LHCN-M2 (cell line): Measurements from ENCODE around the gene TRAIP. TPM values are rescaled to one million over a fixed set of nuclear protein-coding genes. Genes with fewer than 3 reads are reported as not detected.

Experiments
- DNase-seq: peaks from one replicate; pipeline ENCODE4 v3.0.0-alpha.2; 2012; ENCODE audit warnings: low read depth
- total RNA-seq: library from RNA; depleted of rRNA; stranded (reverse); fragments of >200 nt; gene quantifications from 2 replicates; pipeline ENCODE4 v1.2.3, GENCODE V29; 2014

The TRAIP gene
- total RNA-seq, 1 experiment from 2014 or later, result 14.5 TPM

DNA sequence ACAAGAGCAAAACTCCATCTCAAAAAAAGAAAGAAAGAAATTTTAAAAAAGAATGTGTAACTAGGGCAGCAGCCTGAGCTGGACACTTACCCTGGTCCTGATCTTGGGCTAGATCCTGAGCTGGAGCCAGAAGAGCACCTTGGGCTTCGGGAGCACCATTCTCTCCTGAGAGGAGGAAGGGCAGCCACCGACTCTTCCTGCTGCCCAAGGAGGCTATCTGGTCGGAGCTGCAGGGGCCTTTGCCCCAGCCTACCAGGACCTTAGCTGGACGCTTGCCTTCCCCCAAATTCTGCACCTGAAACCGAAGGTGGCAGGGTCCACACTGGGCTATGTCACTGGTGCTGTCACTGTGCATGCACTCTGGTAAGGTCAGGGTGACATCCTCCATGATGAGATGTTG is 20.2 kb upstream of the TRAIP start:
- no peak for DNase-seq

DNA sequence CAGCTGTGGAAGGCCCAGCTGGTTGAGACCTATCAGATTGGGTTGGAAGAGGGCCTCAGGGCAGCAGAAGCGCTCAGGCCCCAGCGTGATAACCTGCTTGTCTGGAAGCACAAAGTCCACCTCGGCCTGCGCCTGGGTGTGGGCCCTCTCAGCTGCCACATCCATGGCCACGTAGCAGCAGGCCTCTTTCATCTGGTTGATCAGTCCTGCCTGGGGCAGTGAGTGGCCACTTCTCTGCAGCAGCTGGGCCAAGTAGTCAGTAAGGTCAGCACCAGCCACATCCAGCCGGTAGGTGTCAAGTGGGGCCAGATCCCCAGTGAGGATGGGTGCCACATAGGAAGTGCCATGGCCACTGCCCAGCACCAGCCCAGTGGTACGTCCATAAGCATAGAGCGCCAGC is 17.3 kb upstream of the TRAIP start:
- DNase-seq, result no peak

DNA sequence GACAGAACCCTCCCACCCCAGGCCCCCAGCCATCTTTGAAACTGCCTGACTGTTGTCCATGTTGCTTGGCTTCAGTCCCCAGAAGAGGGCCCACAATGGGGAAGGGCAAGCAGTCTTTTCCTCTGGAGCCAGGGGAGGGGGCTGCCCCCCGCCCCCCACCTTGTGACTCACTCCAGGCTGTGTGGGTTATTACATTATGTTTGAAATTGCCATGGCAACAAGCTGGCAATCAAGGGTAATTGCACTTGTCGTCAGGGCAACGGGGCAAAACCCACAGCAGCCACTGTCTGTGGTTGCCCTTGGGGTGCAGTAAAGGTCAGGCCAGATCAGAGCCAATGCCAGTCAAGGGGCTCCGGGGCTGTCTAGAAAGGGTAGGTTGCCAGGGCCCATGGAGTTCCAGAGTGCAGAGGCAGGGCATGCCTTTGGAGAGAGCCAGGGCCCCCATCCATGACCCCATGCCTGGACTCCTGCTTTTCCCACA is 16.5 kb upstream of the TRAIP start:
- DNase-seq, result peak; percentile 18

DNA sequence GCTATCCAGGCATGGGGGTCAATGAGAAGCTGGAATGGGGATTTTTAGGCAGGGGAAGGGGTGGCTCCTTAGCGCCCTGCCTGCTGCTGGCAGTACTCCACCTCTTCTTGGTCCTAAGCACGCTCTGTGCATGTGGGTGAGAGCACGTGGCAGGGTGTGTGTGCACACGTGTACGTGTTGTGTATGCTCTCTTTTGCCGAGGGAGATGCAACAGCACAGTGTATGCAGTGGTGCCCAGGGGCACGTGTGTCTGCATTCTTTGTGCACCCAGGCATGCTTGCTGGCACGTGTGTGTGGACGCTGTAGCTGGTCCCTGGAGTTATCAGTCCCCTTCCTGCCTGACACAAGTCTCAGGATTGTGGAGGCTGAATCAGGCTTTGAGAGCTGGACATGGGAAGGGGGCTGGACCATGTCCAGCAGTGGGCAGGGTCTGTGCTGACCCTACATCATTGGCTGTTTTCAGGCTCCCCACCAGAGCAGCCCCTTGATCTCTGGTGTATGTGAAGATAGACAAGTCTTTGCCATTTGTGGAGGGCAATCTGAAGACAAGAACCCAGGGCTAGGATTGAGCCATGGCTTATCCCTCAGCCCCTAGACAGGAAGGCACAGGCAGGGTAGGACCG is 15.3 kb upstream of the TRAIP start:
- no peak for DNase-seq

DNA sequence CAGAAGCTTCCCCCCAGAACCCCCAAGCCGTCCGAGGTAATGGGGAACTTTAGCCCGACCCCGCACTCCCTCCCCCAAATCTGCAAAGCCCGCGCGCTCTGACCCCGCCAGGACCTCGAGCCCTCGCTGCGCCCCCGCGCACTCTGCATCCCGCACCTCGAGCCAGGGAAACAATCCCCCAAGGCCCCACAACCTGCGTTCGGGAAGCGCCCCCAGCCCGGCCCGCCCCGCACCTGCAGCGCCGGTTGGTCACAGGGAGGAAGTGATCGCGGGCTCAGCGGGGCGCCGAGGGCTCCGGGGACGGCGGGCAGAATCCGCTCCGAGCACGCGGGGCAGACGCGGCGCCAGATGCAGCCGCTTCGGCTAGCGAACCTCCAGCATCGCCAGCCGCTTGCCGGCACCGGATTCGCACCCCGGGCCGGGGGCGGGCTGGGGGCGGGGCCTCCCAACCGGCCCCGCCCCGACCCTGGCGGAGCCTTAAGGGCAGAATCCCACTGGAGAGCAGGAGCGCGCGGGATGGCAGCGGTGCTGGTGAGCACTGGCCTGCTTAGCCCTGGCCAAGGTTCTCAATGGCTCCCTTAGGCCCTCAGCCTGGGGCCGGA is 13.3 kb upstream of the TRAIP start, which contains the start of gene CAMKV:
Gene CAMKV (minus strand): TSS at position 382 of the 602 bp plus-strand sequence. CDS start 7,518 bp downstream, outside the sequence.
- no peak for DNase-seq

DNA sequence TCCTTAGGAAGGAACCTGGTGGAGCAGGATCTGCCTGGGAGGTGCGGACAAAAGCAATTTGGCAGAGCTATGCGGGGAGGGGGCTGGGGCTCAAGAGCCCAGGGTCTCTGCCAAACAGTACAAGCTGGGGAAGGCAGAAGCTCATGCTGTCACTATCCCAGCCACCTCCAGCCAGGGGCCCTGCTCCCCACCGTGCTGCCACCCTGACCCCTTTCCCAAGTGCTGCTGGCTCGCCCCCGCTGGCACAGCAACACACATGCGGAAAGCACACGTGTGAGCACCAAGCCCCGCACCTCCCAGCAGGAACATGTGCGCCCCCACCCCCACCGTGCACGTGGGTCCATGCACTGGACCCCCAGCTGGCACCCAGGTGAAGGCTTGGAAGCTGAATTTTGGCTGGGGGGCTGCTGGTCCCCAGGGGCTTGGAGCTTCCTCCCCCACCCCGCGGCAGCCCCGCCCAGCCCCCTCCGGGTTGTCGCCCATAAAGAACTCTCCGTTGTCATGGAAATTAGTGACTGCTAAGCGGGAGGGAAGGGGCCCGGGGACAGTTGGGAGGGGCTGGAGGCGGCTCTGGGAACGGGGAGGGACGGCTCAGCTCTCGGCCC is 12.6 kb upstream of the TRAIP start:
- DNase-seq, result no peak

DNA sequence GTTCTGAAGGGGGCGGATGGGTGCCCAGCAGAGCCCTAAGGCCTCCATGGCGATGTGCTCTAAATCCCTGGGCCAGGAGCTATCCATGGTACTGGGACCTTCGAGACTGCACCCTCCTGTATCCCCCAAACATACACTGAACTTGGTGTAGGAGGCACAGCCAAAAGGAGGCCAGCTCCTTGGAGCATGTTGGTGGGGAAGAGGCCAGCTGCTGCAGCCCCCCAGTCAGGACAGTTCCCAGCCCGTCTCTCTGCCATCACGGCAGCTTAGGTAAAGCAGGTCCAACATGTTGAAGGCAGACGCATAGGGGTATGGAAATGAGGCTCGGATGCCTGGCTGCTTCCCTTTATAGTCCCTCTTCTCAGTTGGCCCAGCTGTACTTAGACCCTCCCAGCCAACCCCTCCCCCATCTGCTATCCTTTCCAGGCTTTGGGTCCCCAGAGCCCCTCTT is 11.5 kb upstream of the TRAIP start:
- DNase-seq, result peak; percentile 49

DNA sequence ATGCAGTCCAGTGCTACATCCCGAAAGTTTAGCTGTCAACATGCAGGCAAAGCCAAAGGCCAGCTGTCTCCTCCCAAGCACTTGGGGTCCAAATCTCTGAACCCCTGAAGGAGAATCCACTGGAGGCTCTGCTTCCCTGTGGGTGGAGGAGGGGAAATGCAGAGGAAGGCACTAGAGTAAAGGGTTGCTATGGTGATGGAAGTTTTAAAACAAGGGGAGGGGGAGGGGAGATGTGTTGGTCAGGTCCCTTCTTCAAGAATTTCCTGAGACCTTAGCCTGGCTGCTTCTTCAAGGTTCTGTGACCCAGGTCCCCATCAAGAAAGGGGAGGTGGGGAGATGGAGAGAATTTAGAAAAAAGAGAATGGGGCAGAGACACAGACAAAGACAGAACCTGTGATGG is 11.0 kb upstream of the TRAIP start:
- DNase-seq, result no peak

DNA sequence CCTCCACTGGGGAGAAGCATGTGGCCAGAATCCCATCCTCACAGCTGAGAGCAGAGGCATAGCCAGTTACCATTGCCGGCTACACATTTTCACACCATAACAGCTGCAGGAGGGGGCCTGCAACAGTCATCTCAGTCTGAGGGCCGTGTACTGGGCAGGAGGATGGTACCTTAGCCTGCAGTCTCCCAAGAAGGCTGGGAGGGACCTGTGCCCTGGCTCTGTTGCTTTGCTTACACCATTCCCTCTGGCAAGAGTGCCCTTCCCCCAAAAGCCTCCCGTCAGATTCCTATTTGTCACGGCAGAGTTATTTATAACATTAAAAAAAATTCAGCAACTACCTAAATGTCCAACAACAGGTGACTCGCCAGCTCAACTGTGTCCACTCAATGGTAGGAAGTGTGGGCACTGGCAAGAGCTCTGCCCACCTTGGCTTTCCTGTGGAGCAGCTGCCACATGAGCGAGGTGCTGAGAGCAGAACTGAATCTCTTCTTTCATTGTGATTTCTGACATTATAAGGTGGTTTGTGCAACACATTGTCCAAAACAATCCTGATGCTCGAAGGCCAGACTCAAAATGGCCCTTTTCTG is 8.9 kb upstream of the TRAIP start:
- no peak for DNase-seq

DNA sequence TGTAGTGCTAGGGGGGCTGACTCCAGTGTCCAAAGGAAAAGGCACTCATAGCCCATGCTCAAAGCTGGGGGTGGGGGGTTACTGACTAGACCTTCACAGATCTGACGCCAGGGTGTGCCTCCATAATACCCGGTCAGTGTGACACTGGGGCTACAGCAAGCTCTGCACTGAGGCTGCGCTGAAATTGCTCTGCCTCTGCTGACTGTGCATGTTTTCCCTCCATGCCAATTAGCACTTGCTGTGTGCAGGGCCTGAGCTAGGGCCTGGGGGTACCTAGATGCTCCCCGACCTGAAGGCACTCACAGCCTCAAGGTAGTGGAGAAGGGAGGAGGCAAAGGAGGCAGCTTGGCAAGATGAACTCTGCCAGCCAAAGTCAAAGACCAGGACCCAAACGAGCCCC is 8.1 kb upstream of the TRAIP start:
- DNase-seq, result no peak

DNA sequence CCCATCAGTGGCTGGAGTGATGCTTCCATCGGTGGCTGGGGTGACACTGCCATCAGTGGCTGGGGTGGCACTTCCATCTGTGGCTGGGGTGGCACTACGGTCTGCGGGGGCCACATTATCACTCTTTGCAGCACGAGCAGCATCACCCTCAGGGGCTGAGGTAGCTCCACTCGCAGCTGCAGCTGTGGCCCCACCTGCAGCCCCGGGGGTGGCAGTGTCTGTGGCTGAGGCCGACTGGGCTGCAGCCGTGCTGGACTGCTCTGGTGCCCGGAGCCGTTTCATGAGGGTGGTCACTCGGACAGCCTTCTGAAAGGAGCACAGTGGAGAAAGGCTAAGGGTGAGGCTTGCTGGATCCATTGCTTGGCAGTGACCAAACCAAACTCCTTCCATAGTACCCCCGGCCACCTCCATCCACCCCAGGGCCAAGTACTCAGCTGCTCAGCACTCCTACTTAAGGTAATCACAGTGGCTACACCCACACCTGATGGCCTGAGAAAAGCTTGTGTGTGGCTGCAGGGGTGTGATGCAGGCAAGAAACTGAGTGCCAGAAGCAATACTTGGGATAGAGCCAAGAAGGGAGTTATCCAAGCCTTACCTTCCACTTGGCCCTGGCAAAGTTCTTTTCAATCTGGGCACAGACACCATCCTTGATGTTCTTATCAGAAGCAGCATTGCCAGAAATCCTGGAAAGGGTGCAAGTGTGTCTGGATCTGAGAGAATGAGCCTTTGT is 3.4 kb upstream of the TRAIP start:
- no peak for DNase-seq

DNA sequence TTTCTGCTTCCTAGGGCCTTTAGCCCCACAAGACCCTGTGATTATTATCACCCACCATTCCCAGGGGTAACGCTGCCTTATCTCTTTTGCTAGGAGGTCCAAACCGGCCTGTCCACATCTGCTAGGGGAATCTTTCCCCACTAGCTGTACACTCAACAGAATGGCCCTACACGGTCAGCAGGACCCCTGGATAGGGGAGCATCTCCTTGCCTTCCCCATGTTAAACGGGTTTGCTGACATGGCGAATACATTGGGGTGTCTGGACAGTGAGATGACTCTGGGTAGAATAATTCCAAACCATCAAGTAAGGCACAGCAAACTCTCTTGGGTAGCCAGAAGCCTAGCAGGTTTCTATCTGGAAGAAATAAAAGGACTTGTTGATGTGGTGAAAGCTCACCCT is 702 bp downstream of the TRAIP start:
- DNase-seq, result no peak

DNA sequence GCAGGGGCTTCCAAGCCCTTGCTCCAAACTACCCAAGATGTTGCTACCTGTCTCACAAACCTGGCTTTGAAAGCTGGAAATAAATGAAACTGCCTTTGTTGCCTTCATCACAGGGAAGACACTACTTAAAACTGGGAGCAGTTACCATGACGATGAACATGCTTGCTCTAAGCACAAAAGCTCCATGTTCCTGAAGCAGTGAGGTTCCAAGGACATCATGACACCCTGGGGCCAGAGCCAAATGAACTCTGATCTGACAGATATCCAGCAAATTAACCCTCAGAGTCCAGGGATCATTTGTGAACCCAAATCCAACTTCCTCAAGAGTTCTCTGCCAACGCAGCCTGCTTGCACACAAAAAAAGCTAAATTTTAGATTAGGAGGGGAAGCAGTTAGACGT is 10.7 kb downstream of the TRAIP start:
- DNase-seq, result no peak

DNA sequence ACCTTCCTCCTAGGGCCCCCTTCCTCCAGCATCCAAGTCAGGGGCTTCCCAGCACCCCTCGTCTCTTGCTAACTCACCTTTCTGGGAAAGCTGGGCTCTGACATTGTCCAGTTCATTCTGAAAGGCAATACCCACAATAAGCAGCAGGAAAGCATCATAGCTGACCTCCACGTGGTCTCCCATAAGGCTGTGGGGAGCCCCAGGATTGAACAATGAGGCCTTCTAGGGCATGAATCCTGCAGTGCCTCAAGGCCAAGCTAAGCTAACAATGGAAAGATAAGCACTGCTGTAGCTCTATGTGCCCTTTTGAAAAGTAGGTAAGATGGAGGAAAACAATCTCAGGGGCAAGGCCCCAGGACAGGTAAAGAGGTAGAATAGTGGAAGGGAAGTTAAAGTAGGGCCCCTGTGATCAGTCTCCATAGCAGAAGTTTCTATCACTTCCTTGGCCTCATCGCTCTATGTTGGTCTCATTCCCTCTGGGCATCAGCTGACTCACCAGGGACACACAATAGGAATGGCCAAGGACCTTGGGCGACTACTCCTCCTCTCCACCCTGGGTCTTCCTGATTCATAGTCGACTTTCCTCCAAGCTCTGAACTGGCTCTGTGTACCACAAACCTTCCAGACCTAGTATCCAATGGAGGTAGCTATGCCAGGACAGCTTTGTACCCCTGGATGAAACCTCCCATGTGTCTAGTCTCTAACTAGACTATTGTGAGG is 11.7 kb downstream of the TRAIP start:
- DNase-seq, result no peak

DNA sequence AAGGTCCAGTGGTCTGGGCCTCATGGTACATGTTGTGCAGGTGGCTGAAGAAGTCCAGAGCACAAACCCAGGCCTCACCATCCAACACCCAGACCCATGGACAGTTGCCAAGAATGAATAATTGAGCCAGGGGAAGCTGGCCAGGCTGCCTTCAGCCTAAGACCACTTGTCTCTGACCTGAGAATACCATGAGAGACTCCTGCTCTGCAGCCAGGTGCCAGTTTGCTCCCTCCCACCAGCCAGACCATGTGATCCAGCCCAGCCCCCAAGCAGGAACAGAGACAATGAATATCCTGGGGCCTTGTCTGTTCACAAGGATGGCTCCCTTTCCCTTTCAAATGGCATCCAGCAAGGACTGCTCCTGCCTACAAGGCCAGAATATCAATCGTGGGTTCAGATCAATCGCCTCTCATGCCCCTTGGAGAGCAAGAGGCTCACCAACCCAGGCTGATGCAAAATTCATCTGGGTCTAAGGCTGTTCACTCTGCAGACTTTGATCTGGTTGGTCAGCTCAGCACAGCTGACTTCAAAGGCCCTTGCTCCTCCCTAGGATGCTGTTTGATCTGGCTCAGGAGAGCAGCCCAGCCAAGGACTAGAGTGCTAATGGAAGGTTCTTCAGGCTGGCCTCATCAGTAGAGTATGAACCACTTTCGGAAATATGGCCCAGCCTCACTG is 13.4 kb downstream of the TRAIP start:
- no peak for DNase-seq

DNA sequence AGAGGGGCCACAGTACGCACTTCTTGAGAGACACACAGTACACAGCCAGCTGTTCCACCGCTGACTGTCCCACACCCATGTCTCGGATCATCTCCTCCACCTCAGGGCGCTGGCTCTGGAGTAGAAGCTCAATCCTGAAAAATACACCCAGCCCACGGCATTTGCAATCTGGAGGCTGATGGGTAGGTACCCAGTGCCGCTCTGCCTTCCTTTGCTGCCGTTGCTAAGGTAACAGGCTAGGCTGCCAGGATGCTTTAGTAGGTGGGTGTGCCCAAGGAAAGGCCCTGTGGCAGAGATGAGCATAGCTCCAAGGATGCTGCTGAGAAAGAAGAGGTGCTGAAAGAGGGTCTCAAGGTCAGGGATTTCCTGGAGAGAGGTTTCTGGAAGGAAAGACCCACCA is 14.6 kb downstream of the TRAIP start:
- no peak for DNase-seq

DNA sequence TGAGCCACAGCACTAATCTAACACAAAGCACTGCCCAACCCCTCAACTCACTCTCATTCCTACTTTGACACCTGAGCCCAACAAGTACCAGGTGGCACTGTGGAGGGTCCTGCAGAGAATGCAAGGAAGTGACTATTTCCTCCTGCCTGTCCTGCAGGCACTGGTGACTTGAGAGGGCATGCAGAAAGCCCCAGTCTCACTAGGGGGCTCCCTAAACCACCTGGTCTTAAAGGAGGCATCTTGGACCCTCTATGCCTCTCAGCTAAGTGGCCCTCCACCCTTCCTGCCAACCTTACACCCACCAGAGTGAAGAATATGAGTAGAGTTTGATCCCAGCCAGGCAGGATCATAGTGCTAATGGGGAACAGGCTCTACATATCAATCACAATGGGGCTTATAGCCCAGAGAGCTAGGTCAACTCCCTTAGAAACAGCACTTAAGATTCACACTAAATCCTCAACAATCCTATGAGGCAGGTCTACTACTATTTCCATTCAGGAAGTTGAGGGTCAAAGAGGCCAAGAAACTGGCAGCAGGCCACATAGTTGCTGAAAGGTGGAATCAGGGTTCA is 15.2 kb downstream of the TRAIP start:
- no peak for DNase-seq

DNA sequence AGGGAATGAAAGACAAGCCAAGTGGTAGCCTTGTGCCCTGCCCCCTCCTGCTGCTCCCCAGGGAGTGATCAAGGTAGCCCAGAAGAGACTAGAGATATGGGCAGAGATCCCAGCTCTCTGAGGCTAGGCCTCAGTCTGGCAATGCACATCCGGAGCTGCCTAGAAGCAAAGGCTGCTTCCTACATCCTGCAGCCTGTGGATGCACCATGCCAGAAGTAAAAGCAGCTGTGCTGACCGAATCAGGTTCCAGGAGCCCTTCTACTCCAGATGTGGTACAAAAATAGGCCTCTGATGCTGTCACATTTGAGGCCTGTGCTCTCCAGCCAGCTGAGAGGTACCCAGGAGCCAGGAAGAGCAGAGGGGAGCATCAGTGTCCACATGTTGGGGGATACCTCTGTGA is 16.0 kb downstream of the TRAIP start:
- no peak for DNase-seq

DNA sequence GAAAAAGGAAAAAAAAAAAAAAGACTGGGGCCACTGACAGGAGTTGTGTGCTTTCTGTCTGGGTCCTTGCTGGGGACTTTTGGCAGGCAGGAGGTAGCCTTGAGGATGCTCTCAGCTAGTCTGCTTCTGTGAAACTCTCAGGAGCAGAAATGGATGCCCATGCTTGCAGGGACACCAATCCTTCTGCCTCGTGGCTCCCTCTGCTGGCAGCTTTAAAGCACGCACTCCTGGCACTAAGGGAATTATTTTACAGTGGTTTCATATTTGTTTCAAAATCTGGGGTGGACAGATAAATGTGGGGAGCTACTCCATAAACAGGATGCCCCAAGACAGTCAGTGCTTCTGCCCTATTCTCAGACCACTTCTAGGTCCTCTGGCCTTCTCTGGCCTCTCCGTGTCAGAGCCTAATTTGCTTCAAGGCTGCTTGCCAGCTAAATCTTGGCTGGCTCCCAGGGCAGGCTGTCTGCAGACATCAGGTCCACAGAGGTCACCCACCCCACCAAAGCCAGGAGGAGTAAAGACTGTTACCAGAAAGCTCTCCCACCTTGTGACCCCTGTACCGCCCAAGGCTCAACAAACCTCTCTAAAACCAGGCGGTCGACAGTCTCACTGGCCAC is 17.1 kb downstream of the TRAIP start:
- DNase-seq, result peak; percentile 67

DNA sequence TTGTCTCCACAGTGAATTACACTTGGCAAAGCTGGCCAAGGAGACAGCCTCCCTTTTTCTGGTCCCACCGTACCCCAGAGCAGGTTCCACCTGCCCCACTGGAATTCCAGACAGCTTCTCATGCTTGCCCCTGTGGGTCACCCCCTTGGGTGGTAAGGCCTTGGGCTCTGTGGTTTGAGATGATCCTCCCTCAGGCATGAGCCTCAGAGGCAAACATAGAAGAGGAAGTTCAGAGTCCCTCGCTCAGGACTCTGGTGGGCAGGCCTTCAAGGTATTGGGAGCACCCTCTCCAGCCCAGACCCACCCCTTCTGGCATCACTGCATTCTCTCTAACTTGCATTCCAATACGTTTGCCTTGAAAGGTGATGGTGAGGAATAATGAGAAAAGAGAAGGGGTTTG is 25.0 kb downstream of the TRAIP start:
- no peak for DNase-seq
